ENCODE measurements around the gene SH3TC1.

DNA sequence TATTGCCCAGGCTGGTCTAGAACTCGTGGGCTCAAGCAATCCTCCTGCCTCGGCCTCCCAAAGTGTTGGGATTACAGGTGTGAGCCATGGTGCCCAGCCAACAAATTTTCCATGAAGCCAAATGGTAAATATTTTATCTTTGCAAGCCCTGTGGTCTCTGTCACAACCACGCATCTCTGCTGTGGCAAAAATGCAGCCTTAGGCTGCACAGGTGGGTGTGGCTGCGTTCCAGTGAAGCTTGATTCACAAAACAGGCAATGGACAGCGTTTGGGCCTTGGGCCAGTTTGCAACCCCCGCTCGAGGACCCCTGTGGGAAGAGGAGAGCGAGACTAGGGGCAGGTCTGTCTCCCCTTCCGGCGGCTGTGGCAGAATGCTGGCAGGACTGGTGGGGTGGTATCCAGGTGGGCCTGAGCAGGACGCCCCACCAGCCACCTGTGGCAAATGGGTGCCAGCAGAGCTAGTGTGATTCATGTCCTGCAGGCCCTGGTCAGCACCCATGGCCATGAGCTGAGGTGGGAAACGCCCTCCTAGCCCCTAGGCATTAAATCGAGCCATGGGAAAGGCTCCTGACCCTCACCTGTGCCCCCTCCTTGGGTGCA, 90.2 kb downstream of the SH3TC1 start:
- TF ChIP-seq, protein P1, sequence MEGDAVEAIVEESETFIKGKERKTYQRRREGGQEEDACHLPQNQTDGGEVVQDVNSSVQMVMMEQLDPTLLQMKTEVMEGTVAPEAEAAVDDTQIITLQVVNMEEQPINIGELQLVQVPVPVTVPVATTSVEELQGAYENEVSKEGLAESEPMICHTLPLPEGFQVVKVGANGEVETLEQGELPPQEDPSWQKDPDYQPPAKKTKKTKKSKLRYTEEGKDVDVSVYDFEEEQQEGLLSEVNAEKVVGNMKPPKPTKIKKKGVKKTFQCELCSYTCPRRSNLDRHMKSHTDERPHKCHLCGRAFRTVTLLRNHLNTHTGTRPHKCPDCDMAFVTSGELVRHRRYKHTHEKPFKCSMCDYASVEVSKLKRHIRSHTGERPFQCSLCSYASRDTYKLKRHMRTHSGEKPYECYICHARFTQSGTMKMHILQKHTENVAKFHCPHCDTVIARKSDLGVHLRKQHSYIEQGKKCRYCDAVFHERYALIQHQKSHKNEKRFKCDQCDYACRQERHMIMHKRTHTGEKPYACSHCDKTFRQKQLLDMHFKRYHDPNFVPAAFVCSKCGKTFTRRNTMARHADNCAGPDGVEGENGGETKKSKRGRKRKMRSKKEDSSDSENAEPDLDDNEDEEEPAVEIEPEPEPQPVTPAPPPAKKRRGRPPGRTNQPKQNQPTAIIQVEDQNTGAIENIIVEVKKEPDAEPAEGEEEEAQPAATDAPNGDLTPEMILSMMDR (IDR thresholded peaks at IDR 0.05): no peak
- TF ChIP-seq POLR2A (IDR thresholded peaks at IDR 0.05): no peak
- no peak for TF ChIP-seq POLR2AphosphoS5 (IDR thresholded peaks at IDR 0.05)
